HepG2 (cell line): ENCODE measurements around the gene FBP2. TPM values are rescaled to one million over a fixed set of nuclear protein-coding genes. Genes with fewer than 3 reads are reported as not detected.

Source experiments
- ATAC-seq: fragments of 200-7000 bp; cut with Tn5 transposase; 3 replicates; pipeline ENCODE4 v1.9.1; 2020; ENCODE audit warnings: mild to moderate bottlenecking, moderate library complexity
- BruUV-seq: library from RNA; stranded (reverse); fragments of 400-500 nt; replicated peaks from 2 replicates; lab custom pipeline; 2021; lab: Mats Ljungman, UMichigan
- CTCF ChIA-PET: fragments of 300-600 bp; formaldehyde crosslinking; extraction: SDS; loops from one replicate; lab custom pipeline; 2021; ENCODE audit warnings: low total read pairs, inconsistent platforms, low intra/inter-chr PET ratio; lab: Yijun Ruan, JAX
- POLR2A ChIA-PET: fragments of 350-600 bp; sonication (Branson Sonifier 250); formaldehyde crosslinking; loops from one replicate; lab custom pipeline; 2020; ENCODE audit warnings: antibody characterized with exemption, inconsistent platforms; lab: Yijun Ruan, JAX
- DNase-seq: peaks from one replicate; pipeline ENCODE4 v3.0.0-alpha.2; 2015; ENCODE audit warnings: low spot score
- FAIRE-seq: peaks from 3 replicates; lab custom pipeline; 2011; peaks lifted over from hg19 to GRCh38; lab: Jason Lieb, UNC
- H2AFZ ChIP-seq: one replicate; pipeline ENCODE4 v1.6.1; 2011; ENCODE audit warnings: low read length, inconsistent platforms
- H3K27ac ChIP-seq: fragments of 300-600 bp; 3 replicates; pipeline ENCODE4 v1.8.0; 2011; ENCODE audit warnings: mixed run types, mild to moderate bottlenecking, mixed read lengths, low read length, inconsistent platforms; ENCODE audit not compliant: insufficient read depth; ENCODE audit errors: extremely low read length
- H3K27me3 ChIP-seq, 2 experiments: fragments of 200-600 bp in 1 of 2; 2 replicates in 1 of 2; 3 replicates in 1 of 2; pipeline versions ENCODE4 v1.6.0 to v1.8.0; 2011; ENCODE audit warnings: low read length in 2 of 2, mild to moderate bottlenecking in 2 of 2, moderate library complexity in 2 of 2, inconsistent platforms in 1 of 2; ENCODE audit not compliant: insufficient read depth in 2 of 2, control insufficient read depth in 1 of 2
- H3K36me3 ChIP-seq, 2 experiments: fragments of 200-600 bp in 1 of 2; replicated peaks in 1 of 2; 2 replicates in 1 of 2; 3 replicates in 1 of 2; pipeline versions ENCODE4 v1.5.1 to v1.8.0; 2011; ENCODE audit warnings: low read length in 2 of 2, inconsistent platforms in 1 of 2; ENCODE audit not compliant: insufficient read depth in 2 of 2, control insufficient read depth in 1 of 2
- H3K4me1 ChIP-seq: 2 replicates; pipeline ENCODE4 v1.5.1; 2012; ENCODE audit warnings: low read length, inconsistent platforms; ENCODE audit not compliant: insufficient read depth
- H3K4me2 ChIP-seq: 2 replicates; pipeline ENCODE4 v1.6.0; 2011; ENCODE audit warnings: low read depth, low read length, inconsistent platforms
- H3K4me3 ChIP-seq, 3 experiments: fragments of 200-600 bp in 1 of 3; sonication (generic), shearing (Covaris generic) in 1 of 3; replicated peaks in 1 of 3; 2 replicates each; pipeline ENCODE4 v1.5.1; 2011 to 2016; ENCODE audit warnings: low read length in 3 of 3, inconsistent platforms in 2 of 3, low read depth in 2 of 3, mild to moderate bottlenecking in 2 of 3, control low read depth in 1 of 3, mixed read lengths in 1 of 3; ENCODE audit not compliant: insufficient read depth in 1 of 3
- H3K79me2 ChIP-seq: one replicate; pipeline ENCODE4 v1.6.1; 2011; ENCODE audit warnings: low read length, inconsistent platforms; ENCODE audit not compliant: insufficient read depth
- H3K9ac ChIP-seq: 2 replicates; pipeline ENCODE4 v1.6.0; 2011; ENCODE audit warnings: mild to moderate bottlenecking, low read depth, low read length, inconsistent platforms; ENCODE audit not compliant: insufficient read depth
- H3K9me3 ChIP-seq: 2 replicates; pipeline ENCODE4 v1.5.1; 2012; ENCODE audit warnings: mild to moderate bottlenecking, low read length
- H4K20me1 ChIP-seq: 2 replicates; pipeline ENCODE4 v1.6.0; 2011; ENCODE audit warnings: inconsistent platforms, mild to moderate bottlenecking, low read length, moderate library complexity; ENCODE audit not compliant: insufficient read depth
- DNMT1 ChIP-seq: sonication (generic); formaldehyde crosslinking; IDR thresholded peaks from 2 replicates; pipeline ENCODE4 v1.5.1; 2020; ENCODE audit warnings: mild to moderate bottlenecking, missing genetic modification reagents
- GATAD2A ChIP-seq: IDR thresholded peaks from 2 replicates; pipeline ENCODE4 v1.6.1; 2016
- SOX6 ChIP-seq, 2 experiments: fragments of 450-650 bp in 1 of 2; sonication (generic) in 1 of 2; formaldehyde crosslinking in 1 of 2; IDR thresholded peaks; 2 replicates each; pipeline versions ENCODE4 v1.4.0 to v1.6.1; 2017 to 2020; ENCODE audit warnings: antibody characterized with exemption in 1 of 2, mild to moderate bottlenecking in 1 of 2, missing genetic modification reagents in 1 of 2
- TCF12 ChIP-seq, 2 experiments: fragments of 450-650 bp in 1 of 2; sonication (generic) in 1 of 2; formaldehyde crosslinking in 1 of 2; IDR thresholded peaks; 2 replicates each; pipeline versions ENCODE4 v1.6.1 to v1.8.0; 2017 to 2022; ENCODE audit warnings: antibody characterized with exemption in 1 of 2, mild to moderate bottlenecking in 1 of 2, missing genetic modification reagents in 1 of 2, moderate library complexity in 1 of 2
- ZMYM4 ChIP-seq: sonication (generic); formaldehyde crosslinking; IDR thresholded peaks from 2 replicates; pipeline ENCODE4 v1.8.1; 2023; ENCODE audit warnings: mild to moderate bottlenecking, missing genetic modification reagents
- ZNF432 ChIP-seq: sonication (generic); formaldehyde crosslinking; IDR thresholded peaks from 2 replicates; pipeline ENCODE4 v1.5.0; 2020; ENCODE audit warnings: missing genetic modification reagents, mild to moderate bottlenecking, borderline replicate concordance
- ZNF768 ChIP-seq: sonication (generic); formaldehyde crosslinking; IDR thresholded peaks from 2 replicates; pipeline ENCODE4 v1.4.0; 2020; ENCODE audit warnings: missing genetic modification reagents
- WGBS: methylation state at CpG from one replicate; pipeline ENCODE4 v1.1.6; 2017; ENCODE audit warnings: low lambda C conversion rate; 5-methylcytosine and 5-hydroxymethylcytosine counted together
- in situ Hi-C: cut with HindIII; loops from 2 replicates; pipeline ENCODE4 v1.10.0; 2017; ENCODE audit warnings: low pct_unique_long_range_greater_than_20kb; ENCODE audit not compliant: extremely low pct_ligation_motif_present
- intact Hi-C: fragments of 100-400 bp; cut with micrococcal nuclease; formaldehyde crosslinking; loops from one replicate; pipeline ENCODE4 v1.10.0; 2022; ENCODE audit not compliant: unreplicated experiment
- polyA plus RNA-seq, 8 experiments: library from polyadenylated mRNA; depleted of rRNA in 3 of 8; stranded (reverse) in 7 of 8; unstranded in 1 of 8; fragments of >200 nt; fragmentation: Illumina TruSeq in 4 of 8; extraction: Trizol in 4 of 8; gene quantifications; 2 replicates each; pipeline versions ENCODE4 v1.2.1 to v1.2.3, GENCODE V29; 2011 to 2016; ENCODE audit warnings: low read depth in 4 of 8, missing spikeins in 1 of 8, mixed read lengths in 1 of 8; ENCODE audit not compliant: insufficient read depth in 1 of 8
- total RNA-seq, 5 experiments: library from RNA; depleted of rRNA; stranded (reverse); fragments of >200 nt; fragmentation: Illumina TruSeq; extraction: Trizol; gene quantifications; 2 replicates each; pipeline ENCODE4 v1.2.3, GENCODE V29; 2016; ENCODE audit warnings: low read depth in 1 of 5
- TF ChIP-seq, protein P1 (sequence below): sonication (generic); formaldehyde crosslinking; IDR thresholded peaks from 2 replicates; pipeline ENCODE4 v1.4.0; 2020; ENCODE audit warnings: mild to moderate bottlenecking, missing genetic modification reagents

Gene FBP2
- total and polyA plus RNA-seq, 2 of the 13 experiments (the other 11 are each of a cell fraction or from before 2014, with no cell fraction given) = not detected

DNA sequence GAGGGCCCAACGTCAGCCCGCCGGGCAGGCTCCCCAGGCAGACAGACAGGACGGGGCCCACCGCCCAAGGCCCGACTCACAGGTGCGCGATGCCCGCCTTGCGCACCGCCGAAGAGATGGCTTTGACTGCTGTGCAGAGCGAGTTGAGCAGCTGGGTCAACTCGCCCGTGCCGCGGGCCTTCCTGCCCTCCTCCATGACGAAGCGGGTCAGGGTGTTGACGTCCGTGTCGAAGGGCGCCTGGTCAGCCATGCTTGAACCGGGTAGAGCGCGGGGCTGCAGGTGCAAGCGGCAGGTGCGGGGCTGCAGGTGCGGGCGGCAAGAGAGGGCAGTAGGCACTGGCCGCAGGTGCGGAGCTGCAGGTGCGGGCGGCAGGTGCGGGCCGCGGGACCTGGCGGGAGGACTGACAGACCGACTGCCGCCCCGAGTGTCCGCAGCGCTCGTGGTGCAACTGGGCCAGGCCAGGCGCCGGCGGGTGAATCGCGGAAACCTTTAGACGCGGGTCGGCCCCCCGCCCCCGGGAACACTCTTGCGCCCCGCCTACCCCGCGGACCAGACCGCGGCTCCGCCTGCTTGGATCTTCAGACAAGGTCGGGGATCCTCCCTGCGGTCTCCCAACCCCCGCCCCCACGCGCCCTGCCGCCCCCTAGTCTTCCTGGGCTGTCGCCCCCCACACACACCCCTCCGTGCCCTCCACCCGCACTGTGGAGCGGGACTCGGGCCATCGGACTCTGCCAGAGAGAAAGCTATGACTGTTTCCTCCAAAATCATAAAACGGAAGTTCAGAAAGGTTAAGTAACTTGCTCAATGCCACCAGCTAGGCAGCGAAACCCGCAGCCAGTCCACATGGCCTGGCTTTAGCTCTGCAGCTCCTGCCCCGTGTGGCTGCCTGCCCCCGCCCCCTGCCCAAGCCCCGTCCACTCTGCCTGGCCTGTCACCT, 45.7 kb upstream of the FBP2 start, which contains the start of gene FBP1:
Gene FBP1 (minus strand): TSS at position 458 of the 938 bp plus-strand sequence. CDS start 208 bp downstream, at position 250.
- peak; percentile 57 for ATAC-seq
- in situ Hi-C loops = no loop called here
- BruUV-seq = no TSS peak
- Histone ChIP-seq H3K4me2 (peak within 1 kb of the TSS; percentile 41), H4K20me1 (no peaks in the 10 kb centered on the region), H2AFZ (no peak within 1 kb of the TSS), H3K27me3 (peaks cover 4 to 19% of the 10 kb centered on the region in 2 experiments; a peak in 3 of 5 replicates), H3K36me3 (no peaks in the 10 kb centered on the region), H3K79me2 (no peaks in the 10 kb centered on the region), H3K4me3 (peak within 1 kb of the TSS in 1 of 3 experiments; percentile 48; a peak in 2 of 6 replicates), H3K4me1 (peaks cover 10% of the 10 kb centered on the region; the same call in 1 of the 2 replicates), H3K9ac (no peak within 1 kb of the TSS), H3K9me3 (no peaks in the 10 kb centered on the region), H3K27ac (no peak within 1 kb of the TSS)
- CTCF ChIA-PET = no interaction called here
- 75% methylated on average over 42 of the region's 79 CpGs for WGBS
- intact Hi-C loops = no loop called here
- 0 out of 2 replicates have a peak, but pooled peaks have one; percentile 22 for TF ChIP-seq DNMT1
- peak; percentile 79 for TF ChIP-seq ZNF768 (CRISPR knock-in tag)
- no peak for TF ChIP-seq TCF12 (IDR thresholded peaks at IDR 0.05)
- TF ChIP-seq TCF12 (CRISPR knock-in tag; IDR thresholded peaks at IDR 0.05) = no peak
- POLR2A ChIA-PET = no interaction called here
- FAIRE-seq = no peak
- DNase-seq = no peak

DNA sequence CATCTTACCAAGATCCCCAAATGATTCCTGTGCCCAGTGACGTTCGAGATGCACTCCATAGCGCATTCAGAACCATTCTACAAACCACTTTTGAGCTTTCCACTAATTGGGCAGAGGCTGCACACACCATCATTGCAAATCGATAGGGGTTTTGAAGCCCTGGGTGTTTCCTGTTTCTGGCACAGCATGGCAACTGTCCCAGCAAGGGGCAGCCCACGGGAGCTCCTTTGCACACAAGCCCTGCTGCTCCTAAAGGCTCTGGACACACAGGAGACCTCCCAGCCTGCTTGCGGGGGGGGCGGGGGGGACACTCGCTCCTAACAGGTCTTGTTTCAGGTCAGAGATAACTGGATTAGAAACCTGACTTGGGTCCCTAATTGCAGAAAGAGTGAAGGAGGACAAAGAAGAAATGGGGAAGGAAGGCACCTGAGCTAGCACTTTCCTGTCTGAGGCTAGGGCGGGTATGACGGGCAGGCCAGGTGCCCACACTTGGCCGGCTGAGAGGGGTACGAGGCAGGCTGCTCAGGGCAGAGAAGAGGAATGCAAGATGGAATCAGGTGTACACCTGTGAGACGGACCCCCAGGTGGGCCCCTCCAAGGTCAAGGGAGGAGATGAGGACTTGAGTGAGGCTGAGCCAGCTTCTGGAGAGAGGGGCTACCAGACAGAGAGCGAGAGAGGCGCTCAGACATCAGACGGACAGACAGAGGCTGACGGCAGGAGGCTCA, 44.9 kb upstream of the FBP2 start:
- in situ Hi-C loops = no loop called here
- FAIRE-seq (no peak), DNase-seq (no peak)
- Histone ChIP-seq H2AFZ (no peak overlapping the region), H3K36me3 (no peaks in the 10 kb centered on the region), H3K4me3 (no peak overlapping the region), H3K4me1 (peaks cover 3% of the 10 kb centered on the region; the same call in 1 of the 2 replicates), H4K20me1 (no peaks in the 10 kb centered on the region), H3K9ac (no peak overlapping the region)
- POLR2A ChIA-PET = no interaction called here
- intact Hi-C loops = no loop called here
- TF ChIP-seq SOX6 (IDR thresholded peaks at IDR 0.05) = no peak
- no peak for TF ChIP-seq SOX6 (CRISPR knock-in tag; IDR thresholded peaks at IDR 0.05)
- no peak for TF ChIP-seq ZNF432 (CRISPR knock-in tag)
- no peak for TF ChIP-seq ZMYM4
- TF ChIP-seq, protein P1, sequence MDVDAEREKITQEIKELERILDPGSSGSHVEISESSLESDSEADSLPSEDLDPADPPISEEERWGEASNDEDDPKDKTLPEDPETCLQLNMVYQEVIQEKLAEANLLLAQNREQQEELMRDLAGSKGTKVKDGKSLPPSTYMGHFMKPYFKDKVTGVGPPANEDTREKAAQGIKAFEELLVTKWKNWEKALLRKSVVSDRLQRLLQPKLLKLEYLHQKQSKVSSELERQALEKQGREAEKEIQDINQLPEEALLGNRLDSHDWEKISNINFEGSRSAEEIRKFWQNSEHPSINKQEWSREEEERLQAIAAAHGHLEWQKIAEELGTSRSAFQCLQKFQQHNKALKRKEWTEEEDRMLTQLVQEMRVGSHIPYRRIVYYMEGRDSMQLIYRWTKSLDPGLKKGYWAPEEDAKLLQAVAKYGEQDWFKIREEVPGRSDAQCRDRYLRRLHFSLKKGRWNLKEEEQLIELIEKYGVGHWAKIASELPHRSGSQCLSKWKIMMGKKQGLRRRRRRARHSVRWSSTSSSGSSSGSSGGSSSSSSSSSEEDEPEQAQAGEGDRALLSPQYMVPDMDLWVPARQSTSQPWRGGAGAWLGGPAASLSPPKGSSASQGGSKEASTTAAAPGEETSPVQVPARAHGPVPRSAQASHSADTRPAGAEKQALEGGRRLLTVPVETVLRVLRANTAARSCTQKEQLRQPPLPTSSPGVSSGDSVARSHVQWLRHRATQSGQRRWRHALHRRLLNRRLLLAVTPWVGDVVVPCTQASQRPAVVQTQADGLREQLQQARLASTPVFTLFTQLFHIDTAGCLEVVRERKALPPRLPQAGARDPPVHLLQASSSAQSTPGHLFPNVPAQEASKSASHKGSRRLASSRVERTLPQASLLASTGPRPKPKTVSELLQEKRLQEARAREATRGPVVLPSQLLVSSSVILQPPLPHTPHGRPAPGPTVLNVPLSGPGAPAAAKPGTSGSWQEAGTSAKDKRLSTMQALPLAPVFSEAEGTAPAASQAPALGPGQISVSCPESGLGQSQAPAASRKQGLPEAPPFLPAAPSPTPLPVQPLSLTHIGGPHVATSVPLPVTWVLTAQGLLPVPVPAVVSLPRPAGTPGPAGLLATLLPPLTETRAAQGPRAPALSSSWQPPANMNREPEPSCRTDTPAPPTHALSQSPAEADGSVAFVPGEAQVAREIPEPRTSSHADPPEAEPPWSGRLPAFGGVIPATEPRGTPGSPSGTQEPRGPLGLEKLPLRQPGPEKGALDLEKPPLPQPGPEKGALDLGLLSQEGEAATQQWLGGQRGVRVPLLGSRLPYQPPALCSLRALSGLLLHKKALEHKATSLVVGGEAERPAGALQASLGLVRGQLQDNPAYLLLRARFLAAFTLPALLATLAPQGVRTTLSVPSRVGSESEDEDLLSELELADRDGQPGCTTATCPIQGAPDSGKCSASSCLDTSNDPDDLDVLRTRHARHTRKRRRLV (CRISPR knock-in tag) = no peak
- TF ChIP-seq GATAD2A (CRISPR knock-in tag) = no peak
- TF ChIP-seq, all 625 proteins: peak for 0
- Histone ChIP-seq H3K79me2 (no peaks in the 10 kb centered on the region), H3K27me3 (peaks cover 4 to 19% of the 10 kb centered on the region in 2 experiments; a peak in 3 of 5 replicates), H3K4me2 (no peak overlapping the region), H3K27ac (no peak overlapping the region), H3K9me3 (no peaks in the 10 kb centered on the region)
- ATAC-seq = no peak; the same call in 2 of the 3 replicates
- 53% methylated on average over 15 of the region's 17 CpGs for WGBS
- CTCF ChIA-PET = no interaction called here
- BruUV-seq = no TSS peak
